HG02981 (cell line): ENCODE measurements around the gene ACSBG1.

ENCODE experiments used
- ATAC-seq: cut with Tn5 transposase; IDR thresholded peaks from one replicate; pipeline ENCODE4 v1.9.1; 2021; ENCODE audit warnings: mild to moderate bottlenecking, moderate library complexity; ENCODE audit not compliant: unreplicated experiment

ACSBG1 gene

GRCh38 chr15:78234515-78235040 is at the start of gene ACSBG1:
ACSBG1 (minus strand) TSS chr15:78234565; CDS start chr15:78234501, 64 bp downstream.
- ATAC-seq, result no peak

- no peak for ATAC-seq
Measured at GRCh38 chr15:78282324-78282723, 48.0 kb upstream of the ACSBG1 start.

- ATAC-seq, result no peak
Measured at GRCh38 chr15:78280319-78281072, 46.1 kb upstream of the ACSBG1 start.

GRCh38 chr15:78276064-78276943 is 41.9 kb upstream of the ACSBG1 start:
- ATAC-seq, result no peak

- no peak for ATAC-seq
Measured at GRCh38 chr15:78274994-78275393, 40.6 kb upstream of the ACSBG1 start.

GRCh38 chr15:78272776-78273175 is 38.4 kb upstream of the ACSBG1 start:
- ATAC-seq, result no peak

- no peak for ATAC-seq
Measured at GRCh38 chr15:78272316-78272715, 38.0 kb upstream of the ACSBG1 start.

GRCh38 chr15:78266806-78267205 is 32.4 kb upstream of the ACSBG1 start:
- no peak for ATAC-seq

GRCh38 chr15:78266229-78266628 is 31.9 kb upstream of the ACSBG1 start:
- ATAC-seq, result no peak

GRCh38 chr15:78265752-78266224 is 31.4 kb upstream of the ACSBG1 start:
- ATAC-seq, result no peak

- no peak for ATAC-seq
Measured at GRCh38 chr15:78265137-78265460, 30.7 kb upstream of the ACSBG1 start.

- no peak for ATAC-seq
Measured at GRCh38 chr15:78264304-78265136, 30.2 kb upstream of the ACSBG1 start, which contains the start of gene DNAJA4. DNAJA4 (plus strand) TSS chr15:78264562; CDS start chr15:78264764, 202 bp downstream.

- ATAC-seq, result no peak
Measured at GRCh38 chr15:78263907-78264303, 29.5 kb upstream of the ACSBG1 start.

- no peak for ATAC-seq
Measured at GRCh38 chr15:78263351-78263781, 29.0 kb upstream of the ACSBG1 start.

GRCh38 chr15:78261062-78261461 is 26.7 kb upstream of the ACSBG1 start:
- no peak for ATAC-seq

GRCh38 chr15:78260489-78260888 is 26.1 kb upstream of the ACSBG1 start:
- ATAC-seq, result no peak

- ATAC-seq, result no peak
Measured at GRCh38 chr15:78259232-78259631, 24.9 kb upstream of the ACSBG1 start.

- no peak for ATAC-seq
Measured at GRCh38 chr15:78257681-78258080, 23.3 kb upstream of the ACSBG1 start.

- no peak for ATAC-seq
Measured at GRCh38 chr15:78256044-78256437, 21.7 kb upstream of the ACSBG1 start.

- ATAC-seq, result no peak
Measured at GRCh38 chr15:78255421-78256043, 21.2 kb upstream of the ACSBG1 start.
